A673 (cell line): ENCODE data around the gene CTNNA3. TPM values are rescaled to one million over a fixed set of nuclear protein-coding genes. Genes with fewer than 3 reads are reported as not detected.

ENCODE experiments used
- BruUV-seq: library from RNA; stranded (reverse); fragments of 400-500 nt; replicated peaks from 2 replicates; lab custom pipeline; 2021; lab: Mats Ljungman, UMichigan
- CTCF ChIA-PET: fragments of 300-600 bp; sonication (Branson Sonifier 250); formaldehyde crosslinking; loops from one replicate; lab custom pipeline; 2022; ENCODE audit warnings: antibody characterized with exemption; lab: Charles Lee
- POLR2A ChIA-PET: fragments of 300-600 bp; sonication (Branson Sonifier 250); formaldehyde crosslinking; loops from one replicate; lab custom pipeline; 2022; ENCODE audit warnings: antibody characterized with exemption; ENCODE audit not compliant: low non-redundant PET; lab: Charles Lee
- DNase-seq: peaks from one replicate; pipeline ENCODE4 v3.0.0-alpha.2; 2015; ENCODE audit warnings: low spot score
- H3K27ac ChIP-seq: fragments of 200-600 bp; sonication (generic); 2 replicates; pipeline ENCODE4 v1.5.1; 2016; ENCODE audit warnings: mixed run types, low read depth, mild to moderate bottlenecking, mixed read lengths, antibody characterized with exemption, low read length; ENCODE audit not compliant: poor library complexity, severe bottlenecking
- H3K27me3 ChIP-seq: fragments of 200-600 bp; sonication (generic); replicated peaks from 2 replicates; pipeline ENCODE4 v1.6.1; 2017; ENCODE audit warnings: mixed run types, low read depth, mild to moderate bottlenecking, mixed read lengths, antibody characterized with exemption, low read length; ENCODE audit not compliant: insufficient read depth, poor library complexity
- H3K36me3 ChIP-seq: fragments of 200-600 bp; sonication (generic); 2 replicates; pipeline ENCODE4 v1.6.1; 2016; ENCODE audit warnings: mixed run types, mild to moderate bottlenecking, mixed read lengths, antibody characterized with exemption, low read length; ENCODE audit not compliant: insufficient read depth, poor library complexity, severe bottlenecking
- H3K4me1 ChIP-seq: fragments of 200-600 bp; sonication (generic); 2 replicates; pipeline ENCODE4 v1.6.1; 2017; ENCODE audit warnings: mixed run types, mild to moderate bottlenecking, mixed read lengths, antibody characterized with exemption, low read length; ENCODE audit not compliant: insufficient read depth, poor library complexity, severe bottlenecking
- H3K4me3 ChIP-seq: fragments of 200-600 bp; sonication (generic); 2 replicates; pipeline ENCODE4 v1.5.1; 2016; ENCODE audit warnings: low read depth, mixed run types, mild to moderate bottlenecking, mixed read lengths, low read length; ENCODE audit not compliant: poor library complexity, severe bottlenecking
- H3K9me3 ChIP-seq: fragments of 200-600 bp; sonication (generic); 2 replicates; pipeline ENCODE4 v1.6.1; 2016; ENCODE audit warnings: mixed run types, low read depth, mild to moderate bottlenecking, mixed read lengths, antibody characterized with exemption, low read length; ENCODE audit not compliant: poor library complexity, severe bottlenecking
- CTCF ChIP-seq: fragments of 300-800, 200-600 bp; sonication (generic); conservative IDR thresholded peaks from 2 replicates; pipeline ENCODE4 v1.5.1; 2017; ENCODE audit warnings: low read depth, mild to moderate bottlenecking, antibody characterized with exemption, low read length, moderate library complexity, mixed read lengths
- EZH2 ChIP-seq: fragments of 200-600 bp; sonication (generic); IDR thresholded peaks from 2 replicates; pipeline ENCODE4 v1.6.1; 2017; ENCODE audit warnings: borderline replicate concordance, low read depth, mild to moderate bottlenecking, mixed read lengths, antibody characterized with exemption, low read length; ENCODE audit not compliant: poor library complexity, severe bottlenecking
- intact Hi-C: fragments of 100-400 bp; cut with micrococcal nuclease; formaldehyde crosslinking; loops from one replicate; pipeline ENCODE4 v1.10.0; 2022; ENCODE audit not compliant: unreplicated experiment
- total RNA-seq: library from RNA; stranded (reverse); gene quantifications from 2 replicates; pipeline ENCODE4 v1.2.3, GENCODE V29; 2021

CTNNA3 gene
- total RNA-seq, 1 experiment from 2014 or later, result not detected

- CTCF ChIA-PET, result no interaction called here
These were observed 744.1 kb downstream of the CTNNA3 start for GRCh38 chr10:66951896-66952295.

GRCh38 chr10:66943590-66943989, 752.4 kb downstream of the CTNNA3 start:
- H3K36me3 ChIP-seq, result no peaks in the 10 kb centered on the region
- H3K9me3 ChIP-seq, result no peaks in the 10 kb centered on the region
- intact Hi-C loops, result no loop called here
- no peak for TF ChIP-seq EZH2
- H3K4me3 ChIP-seq, result no peak overlapping the region
- ChIA-PET CTCF (no interaction called here), POLR2A (no interaction called here)
- H3K27ac ChIP-seq, result no peak overlapping the region
- H3K4me1 ChIP-seq, result no peaks in the 10 kb centered on the region
- no TSS peak for BruUV-seq
- H3K27me3 ChIP-seq, result no peaks in the 10 kb centered on the region
- no peak for DNase-seq

More at GRCh38 chr10:66951896-66952295, 744.1 kb downstream of the CTNNA3 start:
- no peaks in the 10 kb centered on the region for H3K9me3 ChIP-seq
- DNase-seq, result no peak
- intact Hi-C loops, result no loop called here
- no peak for TF ChIP-seq EZH2
- H3K27ac ChIP-seq, result no peak overlapping the region
- no TSS peak for BruUV-seq
- POLR2A ChIA-PET, result no interaction called here
- H3K4me3 ChIP-seq, result no peak overlapping the region
- no peaks in the 10 kb centered on the region for H3K4me1 ChIP-seq
- no peaks in the 10 kb centered on the region for H3K27me3 ChIP-seq
- no peaks in the 10 kb centered on the region for H3K36me3 ChIP-seq

- H3K36me3 ChIP-seq, result no peaks in the 10 kb centered on the region
- no peaks in the 10 kb centered on the region for H3K9me3 ChIP-seq
- no peaks in the 10 kb centered on the region for H3K4me1 ChIP-seq
- TF ChIP-seq CTCF (no peak), EZH2 (no peak)
- no peak overlapping the region for H3K4me3 ChIP-seq
- POLR2A ChIA-PET, result no interaction called here
- no TSS peak for BruUV-seq
- CTCF ChIA-PET, result no interaction called here
- intact Hi-C loops, result no loop called here
- H3K27me3 ChIP-seq, result no peaks in the 10 kb centered on the region
- H3K27ac ChIP-seq, result no peak overlapping the region
- DNase-seq, result no peak
These were observed 753.6 kb downstream of the CTNNA3 start for GRCh38 chr10:66942407-66942806.

- Histone ChIP-seq H3K4me1 (no peaks in the 10 kb centered on the region), H3K27ac (no peak overlapping the region), H3K36me3 (no peaks in the 10 kb centered on the region), H3K27me3 (no peaks in the 10 kb centered on the region), H3K4me3 (no peak overlapping the region), H3K9me3 (no peaks in the 10 kb centered on the region)
- intact Hi-C loops, result no loop called here
- BruUV-seq, result no TSS peak
- no peak for DNase-seq
- no peak for TF ChIP-seq EZH2
- TF ChIP-seq CTCF, result no peak
- CTCF ChIA-PET, result no interaction called here
- POLR2A ChIA-PET, result no interaction called here
These were observed 754.5 kb downstream of the CTNNA3 start for GRCh38 chr10:66941491-66941890.
